Measurements from ENCODE around the gene ID2.

ID2 gene

GRCh38 chr2:8656811-8657210 is 25.0 kb upstream of the ID2 start:
- Mint-ChIP-seq H3K4me3 (no peak overlapping the region), H3K27ac (no peak overlapping the region), H3K9me3 (no peaks in the 10 kb centered on the region), H3K27me3 (peaks cover 26% of the 10 kb centered on the region), H3K4me1 (peaks cover 18% of the 10 kb centered on the region), H3K36me3 (ENCODE audit: low read depth) (no peaks in the 10 kb centered on the region)
- DNase-seq (no peak), ATAC-seq (no peak)

- peaks cover 22% of the 10 kb centered on the region for H3K4me1 Mint-ChIP-seq
- no peak overlapping the region for H3K4me3 Mint-ChIP-seq
- H3K36me3 Mint-ChIP-seq (ENCODE audit: low read depth), result no peaks in the 10 kb centered on the region
- DNase-seq (peak; percentile 44), ATAC-seq (peak; percentile 89)
- H3K9me3 Mint-ChIP-seq, result no peaks in the 10 kb centered on the region
- H3K27ac Mint-ChIP-seq, result peak overlapping the region; percentile 57
- peaks cover 28% of the 10 kb centered on the region for H3K27me3 Mint-ChIP-seq
Observed at GRCh38 chr2:8657423-8658062, 24.3 kb upstream of the ID2 start.

- Mint-ChIP-seq H3K27me3 (peaks cover 30% of the 10 kb centered on the region), H3K27ac (peak overlapping the region; percentile 57), H3K4me1 (peaks cover 29% of the 10 kb centered on the region), H3K9me3 (no peaks in the 10 kb centered on the region), H3K36me3 (ENCODE audit: low read depth) (no peaks in the 10 kb centered on the region), H3K4me3 (no peak overlapping the region)
- no peak for DNase-seq
- no peak for ATAC-seq
Observed at GRCh38 chr2:8658064-8658862, 23.6 kb upstream of the ID2 start.

DNA sequence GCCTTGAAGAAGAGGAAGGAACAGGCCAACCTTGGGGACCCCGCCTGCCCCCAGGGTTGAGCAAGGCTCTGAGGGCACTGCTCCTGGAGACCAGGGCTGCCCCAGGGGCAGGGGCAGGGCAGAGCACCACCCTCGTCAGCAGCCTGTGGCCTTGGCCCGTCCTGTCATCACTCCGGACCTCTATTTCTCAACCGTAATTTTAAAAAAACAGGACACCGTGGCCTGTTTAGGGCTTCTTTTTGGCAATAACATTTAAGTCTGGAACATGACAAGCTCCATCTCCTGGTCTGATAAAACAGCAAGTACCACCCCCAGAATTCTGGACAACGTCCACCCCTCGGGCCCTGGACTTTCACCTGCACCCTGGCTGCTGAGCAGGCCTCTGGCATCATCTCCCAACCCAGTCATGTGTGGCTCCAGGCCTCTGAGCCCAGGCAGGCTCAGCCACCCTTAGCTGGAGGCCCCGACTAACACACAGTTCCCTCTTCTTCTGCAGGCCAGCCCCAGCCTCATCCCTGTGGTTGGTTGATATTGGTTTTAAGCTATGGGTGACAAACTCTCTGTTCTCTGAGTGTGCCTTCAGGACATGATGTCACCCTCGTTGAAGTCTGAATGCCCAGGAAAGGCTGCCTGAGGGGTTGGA is 22.6 kb upstream of the ID2 start:
- no peak overlapping the region for H3K27ac Mint-ChIP-seq

GRCh38 chr2:8659735-8660492 is 21.9 kb upstream of the ID2 start:
- DNase-seq, result no peak
- ATAC-seq, result no peak
- no peak overlapping the region for H3K27ac Mint-ChIP-seq
- H3K4me1 Mint-ChIP-seq, result peaks cover 45% of the 10 kb centered on the region
- no peak overlapping the region for H3K4me3 Mint-ChIP-seq
- H3K36me3 Mint-ChIP-seq (ENCODE audit: low read depth), result no peaks in the 10 kb centered on the region
- peaks cover 30% of the 10 kb centered on the region for H3K27me3 Mint-ChIP-seq
- H3K9me3 Mint-ChIP-seq, result no peaks in the 10 kb centered on the region

More for the DNA sequence above, 22.6 kb upstream of the ID2 start:
- no peaks in the 10 kb centered on the region for H3K9me3 Mint-ChIP-seq
- peaks cover 38% of the 10 kb centered on the region for H3K4me1 Mint-ChIP-seq
- ATAC-seq, result no peak
- no peak overlapping the region for H3K4me3 Mint-ChIP-seq
- no peaks in the 10 kb centered on the region for H3K36me3 Mint-ChIP-seq (ENCODE audit: low read depth)
- no peak for DNase-seq
- H3K27me3 Mint-ChIP-seq, result peaks cover 30% of the 10 kb centered on the region

GRCh38 chr2:8661235-8661634 is 20.6 kb upstream of the ID2 start:
- no peaks in the 10 kb centered on the region for H3K9me3 Mint-ChIP-seq
- no peaks in the 10 kb centered on the region for H3K36me3 Mint-ChIP-seq (ENCODE audit: low read depth)
- DNase-seq, result no peak
- no peak overlapping the region for H3K27ac Mint-ChIP-seq
- peaks cover 33% of the 10 kb centered on the region for H3K27me3 Mint-ChIP-seq
- H3K4me3 Mint-ChIP-seq, result no peak overlapping the region
- ATAC-seq, result no peak
- peaks cover 49% of the 10 kb centered on the region for H3K4me1 Mint-ChIP-seq

DNA sequence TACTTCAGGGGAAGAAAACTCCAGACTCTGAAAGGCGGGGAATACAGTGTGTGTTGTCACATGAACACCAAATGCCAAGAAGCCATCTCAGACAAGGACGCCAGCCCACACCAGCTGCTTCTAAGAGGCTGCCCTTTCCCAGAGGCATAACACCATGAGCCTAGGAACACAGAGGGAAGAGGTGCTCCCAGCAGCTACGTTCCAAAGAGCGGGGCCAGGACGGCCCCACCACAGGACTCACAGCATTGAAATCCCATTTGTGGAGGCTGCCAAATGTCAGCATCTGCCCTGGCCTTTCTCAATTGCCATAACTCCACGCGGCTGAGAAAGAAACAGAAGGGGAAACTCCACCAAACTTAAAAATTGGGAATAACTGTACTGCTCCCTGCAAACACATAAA is 20.1 kb upstream of the ID2 start:
- peaks cover 30% of the 10 kb centered on the region for H3K27me3 Mint-ChIP-seq
- H3K9me3 Mint-ChIP-seq, result no peaks in the 10 kb centered on the region
- ATAC-seq (no peak), DNase-seq (no peak)
- no peak overlapping the region for H3K4me3 Mint-ChIP-seq
- H3K27ac Mint-ChIP-seq, result no peak overlapping the region
- H3K36me3 Mint-ChIP-seq (ENCODE audit: low read depth), result no peaks in the 10 kb centered on the region
- H3K4me1 Mint-ChIP-seq, result peaks cover 45% of the 10 kb centered on the region

- H3K27ac Mint-ChIP-seq, result no peak overlapping the region
- DNase-seq (no peak), ATAC-seq (no peak)
- H3K36me3 Mint-ChIP-seq (ENCODE audit: low read depth), result no peaks in the 10 kb centered on the region
- peaks cover 29% of the 10 kb centered on the region for H3K27me3 Mint-ChIP-seq
- no peaks in the 10 kb centered on the region for H3K9me3 Mint-ChIP-seq
- peaks cover 40% of the 10 kb centered on the region for H3K4me1 Mint-ChIP-seq
- H3K4me3 Mint-ChIP-seq, result no peak overlapping the region
Observed at GRCh38 chr2:8662239-8662879, 19.5 kb upstream of the ID2 start.

GRCh38 chr2:8663997-8664396 is 17.9 kb upstream of the ID2 start:
- H3K4me3 Mint-ChIP-seq, result no peak overlapping the region
- DNase-seq, result no peak
- peaks cover 33% of the 10 kb centered on the region for H3K4me1 Mint-ChIP-seq
- peak overlapping the region; percentile 37 for H3K27ac Mint-ChIP-seq
- no peaks in the 10 kb centered on the region for H3K9me3 Mint-ChIP-seq
- H3K27me3 Mint-ChIP-seq, result peaks cover 22% of the 10 kb centered on the region
- H3K36me3 Mint-ChIP-seq (ENCODE audit: low read depth), result no peaks in the 10 kb centered on the region
- ATAC-seq, result no peak

GRCh38 chr2:8666581-8666980 is 15.3 kb upstream of the ID2 start:
- peaks cover 32% of the 10 kb centered on the region for H3K4me1 Mint-ChIP-seq
- no peaks in the 10 kb centered on the region for H3K36me3 Mint-ChIP-seq (ENCODE audit: low read depth)
- H3K9me3 Mint-ChIP-seq, result no peaks in the 10 kb centered on the region
- no peak for DNase-seq
- no peak overlapping the region for H3K27ac Mint-ChIP-seq
- ATAC-seq, result no peak
- H3K4me3 Mint-ChIP-seq, result no peak overlapping the region
- H3K27me3 Mint-ChIP-seq, result peaks cover 8% of the 10 kb centered on the region

- Mint-ChIP-seq H3K4me1 (peaks cover 23% of the 10 kb centered on the region), H3K27me3 (peaks cover 6% of the 10 kb centered on the region), H3K27ac (no peak overlapping the region), H3K4me3 (no peak overlapping the region), H3K9me3 (no peaks in the 10 kb centered on the region), H3K36me3 (ENCODE audit: low read depth) (no peaks in the 10 kb centered on the region)
- DNase-seq (no peak), ATAC-seq (no peak)
Observed at GRCh38 chr2:8667896-8668512, 13.9 kb upstream of the ID2 start.

- H3K4me1 Mint-ChIP-seq, result peaks cover 11% of the 10 kb centered on the region
- H3K27ac Mint-ChIP-seq, result no peak overlapping the region
- DNase-seq (no peak), ATAC-seq (no peak)
- peaks cover 14% of the 10 kb centered on the region for H3K27me3 Mint-ChIP-seq
- H3K36me3 Mint-ChIP-seq (ENCODE audit: low read depth), result peaks cover 9% of the 10 kb centered on the region
- no peak overlapping the region for H3K4me3 Mint-ChIP-seq
- H3K9me3 Mint-ChIP-seq, result peaks cover 10% of the 10 kb centered on the region
Observed at GRCh38 chr2:8669157-8669817, 12.6 kb upstream of the ID2 start.

- no peak for ATAC-seq
- Mint-ChIP-seq H3K4me3 (no peak overlapping the region), H3K9me3 (peaks cover 15% of the 10 kb centered on the region), H3K36me3 (ENCODE audit: low read depth) (peaks cover 12% of the 10 kb centered on the region), H3K4me1 (no peaks in the 10 kb centered on the region), H3K27me3 (peaks cover 27% of the 10 kb centered on the region), H3K27ac (no peak overlapping the region)
- no peak for DNase-seq
Observed at GRCh38 chr2:8670580-8670979, 11.3 kb upstream of the ID2 start.
